H1 (cell line): ENCODE measurements around the gene JAKMIP3. TPM values are rescaled to one million over a fixed set of nuclear protein-coding genes. Genes with fewer than 3 reads are reported as not detected.

ENCODE experiments used
- CTCF ChIA-PET: fragments of 300-600 bp; sonication (Branson Sonifier 250); formaldehyde crosslinking; loops from one replicate; lab custom pipeline; 2021; ENCODE audit not compliant: partially characterized antibody; lab: Charles Lee
- POLR2A ChIA-PET: fragments of 300-600 bp; sonication (Branson Sonifier 250); formaldehyde crosslinking; loops from one replicate; lab custom pipeline; 2021; ENCODE audit warnings: inconsistent platforms; ENCODE audit not compliant: partially characterized antibody; lab: Charles Lee
- DNase-seq, 2 experiments: peaks; one replicate each; pipeline versions ENCODE4 v3.0.0 to v3.0.0-alpha.2; 2010 to 2022; ENCODE audit warnings: low spot score in 2 of 2, low read depth in 1 of 2, mixed read lengths in 1 of 2
- FAIRE-seq: peaks from 2 replicates; lab custom pipeline; 2011; peaks lifted over from hg19 to GRCh38; lab: Jason Lieb, UNC
- H2AFZ ChIP-seq: 2 replicates; pipeline ENCODE4 v1.8.1; 2012; ENCODE audit warnings: low read length, inconsistent platforms
- H2AK5ac ChIP-seq: 2 replicates; pipeline ENCODE4 v1.6.1; 2013; ENCODE audit warnings: low read depth, low read length
- H2BK120ac ChIP-seq: replicated peaks from 2 replicates; pipeline ENCODE3; 2013; ENCODE audit warnings: low read depth, low read length, inconsistent platforms
- H2BK12ac ChIP-seq: 2 replicates; pipeline ENCODE4 v1.6.1; 2013; ENCODE audit warnings: low read depth, low read length
- H2BK15ac ChIP-seq: 2 replicates; pipeline ENCODE4 v1.6.1; 2013; ENCODE audit warnings: low read length
- H2BK20ac ChIP-seq: 2 replicates; pipeline ENCODE4 v1.6.1; 2013; ENCODE audit warnings: low read length
- H2BK5ac ChIP-seq: 2 replicates; pipeline ENCODE4 v1.6.1; 2013; ENCODE audit warnings: low read depth, low read length
- H3K14ac ChIP-seq: 2 replicates; pipeline ENCODE4 v1.6.1; 2013; ENCODE audit warnings: inconsistent platforms; ENCODE audit not compliant: insufficient read length
- H3K18ac ChIP-seq: 2 replicates; pipeline ENCODE4 v1.6.1; 2013; ENCODE audit warnings: low read length; ENCODE audit errors: extremely low read depth
- H3K23ac ChIP-seq: 2 replicates; pipeline ENCODE4 v1.6.1; 2013; ENCODE audit warnings: inconsistent platforms; ENCODE audit not compliant: insufficient read length
- H3K23me2 ChIP-seq: 2 replicates; pipeline ENCODE4 v1.6.1; 2013; ENCODE audit warnings: low read depth, low read length
- H3K27ac ChIP-seq: 2 replicates; pipeline ENCODE4 v1.6.1; 2011; ENCODE audit warnings: low read depth, low read length, inconsistent platforms
- H3K27me3 ChIP-seq, 4 experiments: replicated peaks in 1 of 4; 1 replicate in 1 of 4; 2 replicates in 3 of 4; pipeline versions ENCODE4 v1.6.1 to v1.8.1; 2011 to 2013; ENCODE audit warnings: low read length in 3 of 4, mild to moderate bottlenecking in 3 of 4, inconsistent platforms in 2 of 4, mixed read lengths in 2 of 4, moderate library complexity in 1 of 4; ENCODE audit not compliant: control insufficient read depth in 3 of 4, insufficient read depth in 3 of 4; ENCODE audit errors: extremely low read depth in 1 of 4
- H3K36me3 ChIP-seq, 4 experiments: 2 replicates each; pipeline versions ENCODE4 v1.6.1 to v1.8.1; 2011 to 2013; ENCODE audit warnings: mild to moderate bottlenecking in 4 of 4, low read length in 3 of 4, moderate library complexity in 2 of 4, control low read depth in 1 of 4, inconsistent platforms in 1 of 4; ENCODE audit not compliant: insufficient read depth in 4 of 4, control insufficient read depth in 2 of 4
- H3K4ac ChIP-seq: replicated peaks from 2 replicates; pipeline ENCODE3; 2013; ENCODE audit warnings: low read length, low read depth, mixed read lengths, inconsistent platforms; ENCODE audit not compliant: insufficient read length
- H3K4me1 ChIP-seq, 4 experiments: replicated peaks in 1 of 4; 1 replicate in 1 of 4; 2 replicates in 3 of 4; pipeline versions ENCODE4 v1.6.1 to v1.8.1; 2011 to 2013; ENCODE audit warnings: low read length in 3 of 4, inconsistent platforms in 2 of 4, mixed read lengths in 1 of 4; ENCODE audit not compliant: insufficient read depth in 4 of 4, control insufficient read depth in 3 of 4
- H3K4me2 ChIP-seq, 2 experiments: 2 replicates each; pipeline versions ENCODE4 v1.6.1 to v1.8.1; 2011 to 2013; ENCODE audit warnings: low read depth in 2 of 2, low read length in 2 of 2, control low read depth in 1 of 2, inconsistent platforms in 1 of 2, mild to moderate bottlenecking in 1 of 2; ENCODE audit not compliant: insufficient read depth in 1 of 2
- H3K4me3 ChIP-seq, 4 experiments: fragments of 200-600, 300-600 bp in 1 of 4; sonication (generic), shearing (Covaris generic), sonication (Bioruptor Twin) in 1 of 4; 2 replicates each; pipeline versions ENCODE4 v1.5.1 to v1.8.1; 2011 to 2016; ENCODE audit warnings: low read length in 4 of 4, low read depth in 3 of 4, control low read depth in 2 of 4, inconsistent platforms in 2 of 4, mild to moderate bottlenecking in 2 of 4, mixed read lengths in 1 of 4, moderate library complexity in 1 of 4; ENCODE audit not compliant: insufficient read depth in 2 of 4; ENCODE audit errors: extremely low read depth in 1 of 4
- H3K56ac ChIP-seq: replicated peaks from 2 replicates; pipeline ENCODE3; 2013; ENCODE audit warnings: low read depth, mild to moderate bottlenecking, mixed read lengths, low read length, inconsistent platforms; ENCODE audit not compliant: insufficient read length
- H3K79me1 ChIP-seq: 2 replicates; pipeline ENCODE4 v1.6.1; 2013; ENCODE audit warnings: low read depth, low read length, control low read depth
- H3K79me2 ChIP-seq, 2 experiments: 2 replicates each; pipeline versions ENCODE4 v1.6.1 to v1.8.1; 2012 to 2013; ENCODE audit warnings: low read length in 2 of 2, mild to moderate bottlenecking in 2 of 2, inconsistent platforms in 1 of 2; ENCODE audit not compliant: insufficient read depth in 2 of 2, control insufficient read depth in 1 of 2
- H3K9ac ChIP-seq, 4 experiments: replicated peaks in 1 of 4; 1 replicate in 1 of 4; 2 replicates in 3 of 4; pipeline versions ENCODE4 v1.6.1 to v1.8.1; 2011 to 2013; ENCODE audit warnings: low read depth in 3 of 4, low read length in 3 of 4, control low read depth in 2 of 4, mild to moderate bottlenecking in 2 of 4, moderate library complexity in 2 of 4, inconsistent platforms in 1 of 4; ENCODE audit errors: extremely low read depth in 1 of 4
- H3K9me3 ChIP-seq, 2 experiments: 2 replicates each; pipeline versions ENCODE4 v1.6.1 to v1.8.1; 2012 to 2013; ENCODE audit warnings: mild to moderate bottlenecking in 2 of 2, moderate library complexity in 2 of 2, control low read depth in 1 of 2, inconsistent platforms in 1 of 2, low read depth in 1 of 2, low read length in 1 of 2, mixed read lengths in 1 of 2; ENCODE audit not compliant: insufficient read depth in 2 of 2
- H4K20me1 ChIP-seq, 2 experiments: replicated peaks in 1 of 2; 2 replicates each; pipeline versions ENCODE3 to v1.8.1; 2011 to 2013; ENCODE audit warnings: inconsistent platforms in 2 of 2, low read length in 2 of 2, mild to moderate bottlenecking in 1 of 2; ENCODE audit not compliant: insufficient read depth in 2 of 2, control insufficient read depth in 1 of 2
- H4K5ac ChIP-seq: 2 replicates; pipeline ENCODE4 v1.6.1; 2013; ENCODE audit warnings: low read length, low read depth, mixed read lengths, inconsistent platforms; ENCODE audit not compliant: insufficient read length
- H4K8ac ChIP-seq: 2 replicates; pipeline ENCODE4 v1.8.0; 2013; ENCODE audit warnings: mild to moderate bottlenecking, moderate library complexity, low read length, inconsistent platforms; ENCODE audit not compliant: insufficient read depth; ENCODE audit errors: extremely low read depth
- H4K91ac ChIP-seq: replicated peaks from 2 replicates; pipeline ENCODE3; 2013; ENCODE audit warnings: low read length, mixed read lengths, inconsistent platforms; ENCODE audit not compliant: insufficient read length
- TBP ChIP-seq: IDR thresholded peaks from 2 replicates; pipeline ENCODE4 v1.6.1; 2011; ENCODE audit warnings: low read depth, low read length, improper control_type of control experiment
- WGBS, 2 experiments: shearing (Covaris generic) in 1 of 2; methylation state at CpG; one replicate each; pipeline versions ENCODE4 v1.1.6 to v1.1.7; 2013 to 2015; ENCODE audit warnings: low lambda C conversion rate in 2 of 2, mixed read lengths in 2 of 2, inconsistent platforms in 1 of 2, low coverage in 1 of 2, missing lambda C conversion rate in 1 of 2; ENCODE audit not compliant: insufficient replicate concordance in 2 of 2, insufficient coverage in 1 of 2, insufficient read length in 1 of 2; ENCODE audit errors: extremely low coverage in 1 of 2, missing lambda C conversion rate in 1 of 2; 5-methylcytosine and 5-hydroxymethylcytosine counted together
- polyA plus RNA-seq, 7 experiments: library from polyadenylated mRNA; depleted of rRNA in 3 of 7; stranded (reverse) in 5 of 7; unstranded in 2 of 7; fragments of >200 nt in 5 of 7; fragments of 200-250 nt in 2 of 7; gene quantifications; 1 replicate in 5 of 7; 2 replicates in 1 of 7; 4 replicates in 1 of 7; pipeline versions ENCODE4 v1.2.1 to v1.2.3, GENCODE V29; 2011 to 2013; ENCODE audit warnings: missing spikeins in 2 of 7, mixed read lengths in 2 of 7
- total RNA-seq: library from RNA; stranded (reverse); fragmentation: NEBNext Ultra II Directional; extraction: Animal tissue kit (Norgen Biotek cat#: 25700); gene quantifications from 2 replicates; pipeline ENCODE4 v1.2.1, GENCODE V29; 2021

Gene JAKMIP3
- total and polyA plus RNA-seq, 2 of the 8 experiments (the other 6 are each of a cell fraction or from before 2014, with no cell fraction given) = 0.83 to 0.91 TPM

- no peaks in the 10 kb centered on the region for H4K20me1 ChIP-seq
- H3K79me2 ChIP-seq = no peaks in the 10 kb centered on the region
- no peak overlapping the region for H3K14ac ChIP-seq
- H2BK120ac ChIP-seq = no peak overlapping the region
- FAIRE-seq = no peak
- no peak overlapping the region for H3K4me3 ChIP-seq
- no peak overlapping the region for H4K5ac ChIP-seq
- no peak overlapping the region for H4K91ac ChIP-seq
- H3K27ac ChIP-seq = no peak overlapping the region
- H2AK5ac ChIP-seq = no peak overlapping the region
- ChIA-PET CTCF (interaction anchor here (0.7 to 1.3 kb wide), 2 partner anchors 39 to 48 kb away, joined by 3 to 4 read pairs; no protein-coding TSS in a partner anchor), POLR2A (no interaction called here)
- no peak overlapping the region for H2AFZ ChIP-seq
- H3K27me3 ChIP-seq = peaks cover 0 to 2% (median 0%) of the 10 kb centered on the region in 4 experiments; a peak in 2 of 7 replicates
- no peak overlapping the region for H2BK5ac ChIP-seq
- H3K23me2 ChIP-seq = no peaks in the 10 kb centered on the region
- H3K23ac ChIP-seq = no peak overlapping the region
- H2BK15ac ChIP-seq = no peak overlapping the region
- no peak overlapping the region for H2BK12ac ChIP-seq
- WGBS, 2 experiments = 76% methylated on average over 11 of the region's 11 CpGs; no CpG with 5 or more reads in 1 of the 2 experiments
- H3K4me1 ChIP-seq = peaks cover 0 to 18% (median 13%) of the 10 kb centered on the region in 4 experiments; a peak in 6 of 7 replicates
- H3K9me3 ChIP-seq = peaks cover 0 to 4% of the 10 kb centered on the region in 2 experiments; a peak in 1 of 4 replicates
- H3K18ac ChIP-seq = no peak overlapping the region
- no peaks in the 10 kb centered on the region for H3K79me1 ChIP-seq
- no peak overlapping the region for H3K56ac ChIP-seq
- no peak for TF ChIP-seq TBP
- no peak overlapping the region for H3K4me2 ChIP-seq
- no peak overlapping the region for H4K8ac ChIP-seq
- H2BK20ac ChIP-seq = no peak overlapping the region
- no peak for DNase-seq
- no peak overlapping the region for H3K4ac ChIP-seq
- no peaks in the 10 kb centered on the region for H3K36me3 ChIP-seq
- no peak overlapping the region for H3K9ac ChIP-seq
These were observed 3.6 kb upstream of the JAKMIP3 start for GRCh38 chr10:132062116-132062515.
